ENCODE results near the gene VEGFC.

DNA sequence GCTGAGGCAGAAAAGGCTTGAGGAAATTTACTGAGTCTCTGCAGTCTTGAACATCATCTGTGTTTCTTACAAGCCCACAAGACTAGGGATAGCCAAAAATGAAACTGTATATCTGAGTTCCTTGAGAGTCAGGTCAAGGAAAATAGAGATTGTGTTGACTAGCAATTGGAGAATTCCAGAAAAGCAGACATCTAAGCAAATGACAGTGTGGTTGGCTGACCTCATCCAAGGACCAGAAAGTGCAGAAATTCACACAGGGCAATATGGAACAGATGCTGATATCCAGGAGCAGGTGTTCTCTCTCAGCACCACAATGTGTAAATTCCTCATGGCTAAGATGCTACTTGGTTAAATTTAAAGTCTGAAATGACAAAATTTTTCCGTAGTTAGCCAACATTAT lies 146.4 kb downstream of the VEGFC start:
- TF ChIP-seq EZH2 (IDR thresholded peaks at IDR 0.05; ENCODE audit: low read length), result no peak
- TF ChIP-seq, protein P1, sequence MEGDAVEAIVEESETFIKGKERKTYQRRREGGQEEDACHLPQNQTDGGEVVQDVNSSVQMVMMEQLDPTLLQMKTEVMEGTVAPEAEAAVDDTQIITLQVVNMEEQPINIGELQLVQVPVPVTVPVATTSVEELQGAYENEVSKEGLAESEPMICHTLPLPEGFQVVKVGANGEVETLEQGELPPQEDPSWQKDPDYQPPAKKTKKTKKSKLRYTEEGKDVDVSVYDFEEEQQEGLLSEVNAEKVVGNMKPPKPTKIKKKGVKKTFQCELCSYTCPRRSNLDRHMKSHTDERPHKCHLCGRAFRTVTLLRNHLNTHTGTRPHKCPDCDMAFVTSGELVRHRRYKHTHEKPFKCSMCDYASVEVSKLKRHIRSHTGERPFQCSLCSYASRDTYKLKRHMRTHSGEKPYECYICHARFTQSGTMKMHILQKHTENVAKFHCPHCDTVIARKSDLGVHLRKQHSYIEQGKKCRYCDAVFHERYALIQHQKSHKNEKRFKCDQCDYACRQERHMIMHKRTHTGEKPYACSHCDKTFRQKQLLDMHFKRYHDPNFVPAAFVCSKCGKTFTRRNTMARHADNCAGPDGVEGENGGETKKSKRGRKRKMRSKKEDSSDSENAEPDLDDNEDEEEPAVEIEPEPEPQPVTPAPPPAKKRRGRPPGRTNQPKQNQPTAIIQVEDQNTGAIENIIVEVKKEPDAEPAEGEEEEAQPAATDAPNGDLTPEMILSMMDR (optimal IDR thresholded peaks at IDR 0.05 in 1 of 3, IDR thresholded peaks at IDR 0.05 in 1 of 3, conservative IDR thresholded peaks at IDR 0.05 in 1 of 3; ENCODE audit: extremely low read depth in 1 of 3, insufficient read depth in 2 of 3, low read length in 3 of 3), result no peak

All from keratinocyte (primary cell).